Fibroblast of peridontal ligament (primary cell): ENCODE data around the gene SND1.
A peak's percentile ranks its signal among the peaks of the same experiment; 100 is the strongest.

ENCODE experiments used
- DNase-seq: peaks from one replicate; pipeline ENCODE4 v3.0.0-alpha.2; 2010; ENCODE audit errors: extremely low read depth

The SND1 gene

GRCh38 chr7:127870231-127870907 is 218.4 kb downstream of the SND1 start:
- DNase-seq = no peak

GRCh38 chr7:127871226-127871625 is 219.2 kb downstream of the SND1 start:
- DNase-seq = no peak

- no peak for DNase-seq
Observed at GRCh38 chr7:127872122-127872521, 220.1 kb downstream of the SND1 start.

GRCh38 chr7:127873151-127873550 is 221.2 kb downstream of the SND1 start:
- no peak for DNase-seq

- no peak for DNase-seq
Observed at GRCh38 chr7:127873715-127874636, 222.0 kb downstream of the SND1 start.

- peak; percentile 61 for DNase-seq
Observed at GRCh38 chr7:127874951-127875608, 223.1 kb downstream of the SND1 start.

- DNase-seq = peak; percentile 73
Observed at GRCh38 chr7:127876393-127876792, 224.4 kb downstream of the SND1 start.

GRCh38 chr7:127877951-127878350 is 226.0 kb downstream of the SND1 start:
- no peak for DNase-seq

- DNase-seq = no peak
Observed at GRCh38 chr7:127878791-127879190, 226.8 kb downstream of the SND1 start.

GRCh38 chr7:127879436-127879835 is 227.4 kb downstream of the SND1 start:
- DNase-seq = no peak

GRCh38 chr7:127879942-127880341 is 227.9 kb downstream of the SND1 start:
- DNase-seq = no peak

GRCh38 chr7:127880454-127880853 is 228.5 kb downstream of the SND1 start:
- no peak for DNase-seq

- DNase-seq = no peak
Observed at GRCh38 chr7:127881564-127881963, 229.6 kb downstream of the SND1 start.

GRCh38 chr7:127882313-127882920 is 230.4 kb downstream of the SND1 start:
- no peak for DNase-seq

- no peak for DNase-seq
Observed at GRCh38 chr7:127884066-127884559, 232.1 kb downstream of the SND1 start.

GRCh38 chr7:127885222-127885772 is 233.3 kb downstream of the SND1 start:
- DNase-seq = no peak

GRCh38 chr7:127885843-127886242 is 233.8 kb downstream of the SND1 start:
- peak; percentile 78 for DNase-seq

GRCh38 chr7:127886248-127886647 is 234.3 kb downstream of the SND1 start:
- peak; percentile 75 for DNase-seq

GRCh38 chr7:127887096-127887495 is 235.1 kb downstream of the SND1 start:
- no peak for DNase-seq

- DNase-seq = no peak
Observed at GRCh38 chr7:127887631-127888030, 235.6 kb downstream of the SND1 start.

- no peak for DNase-seq
Observed at GRCh38 chr7:127888411-127888810, 236.4 kb downstream of the SND1 start.

GRCh38 chr7:127888825-127889224 is 236.8 kb downstream of the SND1 start:
- DNase-seq = no peak
